OCI-LY7 (cell line): ENCODE data around the gene SEC24D. TPM values are rescaled to one million over a fixed set of nuclear protein-coding genes. Genes with fewer than 3 reads are reported as not detected.

ENCODE experiments used
- BruUV-seq: library from RNA; stranded (reverse); fragments of 400-500 nt; replicated peaks from 2 replicates; lab custom pipeline; 2021; lab: Mats Ljungman, UMichigan
- CTCF ChIA-PET: fragments of 300-600 bp; sonication (Branson Sonifier 250); formaldehyde crosslinking; loops from one replicate; lab custom pipeline; 2022; ENCODE audit warnings: antibody characterized with exemption; ENCODE audit not compliant: unreplicated experiment; lab: Charles Lee
- POLR2A ChIA-PET: fragments of 300-600 bp; sonication (Branson Sonifier 250); formaldehyde crosslinking; loops from one replicate; lab custom pipeline; 2022; ENCODE audit warnings: antibody characterized with exemption; lab: Charles Lee
- DNase-seq: peaks from one replicate; pipeline ENCODE4 v3.0.0-alpha.2; 2015; ENCODE audit warnings: low spot score
- H2AFZ ChIP-seq: fragments of 200-600 bp; sonication (generic), shearing (Covaris generic); 2 replicates; pipeline ENCODE4 v1.6.1; 2014; ENCODE audit warnings: mild to moderate bottlenecking, antibody characterized with exemption, low read length, moderate library complexity
- H3K27ac ChIP-seq: fragments of 200-600 bp; sonication (generic); 2 replicates; pipeline ENCODE4 v1.5.1; 2014; ENCODE audit warnings: mixed run types, low read depth, mild to moderate bottlenecking, moderate library complexity, low read length, inconsistent platforms; ENCODE audit not compliant: poor library complexity, severe bottlenecking
- H3K36me3 ChIP-seq: fragments of 200-600 bp; sonication (generic); 2 replicates; pipeline ENCODE4 v1.6.1; 2014; ENCODE audit warnings: mild to moderate bottlenecking, antibody characterized with exemption, low read length, moderate library complexity, mixed read lengths; ENCODE audit not compliant: insufficient read depth
- H3K4me1 ChIP-seq: fragments of 200-600 bp; sonication (generic); 2 replicates; pipeline ENCODE4 v1.5.1; 2014; ENCODE audit warnings: mild to moderate bottlenecking, low read length; ENCODE audit not compliant: insufficient read depth, poor library complexity, severe bottlenecking
- H3K4me2 ChIP-seq: fragments of 200-600 bp; sonication (generic); 2 replicates; pipeline ENCODE4 v1.6.1; 2014; ENCODE audit warnings: mild to moderate bottlenecking, low read length
- H3K4me3 ChIP-seq: fragments of 200-600 bp; sonication (generic); 2 replicates; pipeline ENCODE4 v1.5.1; 2014; ENCODE audit warnings: mild to moderate bottlenecking, low read depth, low read length; ENCODE audit not compliant: poor library complexity, severe bottlenecking
- H3K79me2 ChIP-seq: fragments of 200-600 bp; sonication (generic); 2 replicates; pipeline ENCODE4 v1.6.1; 2016; ENCODE audit warnings: low read depth, mild to moderate bottlenecking, low read length, moderate library complexity, mixed read lengths; ENCODE audit not compliant: insufficient read depth
- H3K9me2 ChIP-seq: fragments of 200-600 bp; sonication (generic); 2 replicates; pipeline ENCODE4 v1.6.1; 2016; ENCODE audit warnings: mild to moderate bottlenecking, low read length, mixed read lengths; ENCODE audit not compliant: insufficient read depth
- H3K9me3 ChIP-seq: fragments of 200-600 bp; sonication (generic); 2 replicates; pipeline ENCODE4 v1.6.1; 2014; ENCODE audit warnings: mild to moderate bottlenecking, mixed run types, low read length, mixed read lengths
- H4K20me1 ChIP-seq: fragments of 200-600 bp; sonication (generic); 2 replicates; pipeline ENCODE4 v1.6.1; 2014; ENCODE audit warnings: mild to moderate bottlenecking, antibody characterized with exemption, low read length, moderate library complexity, mixed read lengths; ENCODE audit not compliant: insufficient read depth
- EZH2phosphoT487 ChIP-seq: fragments of 200-600 bp; sonication (generic); IDR thresholded peaks from 2 replicates; pipeline ENCODE4 v1.6.1; 2018; ENCODE audit warnings: low read depth, borderline replicate concordance, mild to moderate bottlenecking, mixed run types, antibody characterized with exemption, low read length, moderate library complexity, mixed read lengths
- intact Hi-C: fragments of 100-400 bp; cut with micrococcal nuclease; formaldehyde crosslinking; loops from one replicate; pipeline ENCODE4 v1.10.0; 2022; ENCODE audit not compliant: unreplicated experiment
- total RNA-seq, 2 experiments: library from RNA; depleted of rRNA in 1 of 2; stranded (reverse); fragments of >200 nt in 1 of 2; shearing (Covaris generic) in 1 of 2; gene quantifications; 2 replicates each; pipeline ENCODE4 v1.2.3, GENCODE V29; 2014 to 2022
- TF ChIP-seq, protein P1 (sequence below): fragments of 200-600 bp; sonication (generic); conservative IDR thresholded peaks from 2 replicates; pipeline ENCODE4 v1.5.1; 2014; ENCODE audit warnings: mild to moderate bottlenecking, antibody characterized with exemption, low read length, moderate library complexity, mixed read lengths

The SEC24D gene
- total RNA-seq, 2 experiments from 2014 or later: 15.1 to 56.1 TPM

- BruUV-seq: no TSS peak
- Histone ChIP-seq H3K27ac (no peak overlapping the region), H3K4me3 (peak overlapping the region; percentile 97), H3K4me1 (peaks cover 31% of the 10 kb centered on the region), H4K20me1 (no peaks in the 10 kb centered on the region), H3K9me3 (no peaks in the 10 kb centered on the region), H3K79me2 (peaks cover 22% of the 10 kb centered on the region; the same call in 1 of the 2 replicates), H3K36me3 (peaks cover 33% of the 10 kb centered on the region), H3K9me2 (no peaks in the 10 kb centered on the region), H3K4me2 (peak overlapping the region; percentile 97), H2AFZ (no peak overlapping the region; the same call in 1 of the 2 replicates)
- TF ChIP-seq, protein P1, sequence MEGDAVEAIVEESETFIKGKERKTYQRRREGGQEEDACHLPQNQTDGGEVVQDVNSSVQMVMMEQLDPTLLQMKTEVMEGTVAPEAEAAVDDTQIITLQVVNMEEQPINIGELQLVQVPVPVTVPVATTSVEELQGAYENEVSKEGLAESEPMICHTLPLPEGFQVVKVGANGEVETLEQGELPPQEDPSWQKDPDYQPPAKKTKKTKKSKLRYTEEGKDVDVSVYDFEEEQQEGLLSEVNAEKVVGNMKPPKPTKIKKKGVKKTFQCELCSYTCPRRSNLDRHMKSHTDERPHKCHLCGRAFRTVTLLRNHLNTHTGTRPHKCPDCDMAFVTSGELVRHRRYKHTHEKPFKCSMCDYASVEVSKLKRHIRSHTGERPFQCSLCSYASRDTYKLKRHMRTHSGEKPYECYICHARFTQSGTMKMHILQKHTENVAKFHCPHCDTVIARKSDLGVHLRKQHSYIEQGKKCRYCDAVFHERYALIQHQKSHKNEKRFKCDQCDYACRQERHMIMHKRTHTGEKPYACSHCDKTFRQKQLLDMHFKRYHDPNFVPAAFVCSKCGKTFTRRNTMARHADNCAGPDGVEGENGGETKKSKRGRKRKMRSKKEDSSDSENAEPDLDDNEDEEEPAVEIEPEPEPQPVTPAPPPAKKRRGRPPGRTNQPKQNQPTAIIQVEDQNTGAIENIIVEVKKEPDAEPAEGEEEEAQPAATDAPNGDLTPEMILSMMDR: no peak
- TF ChIP-seq EZH2phosphoT487: no peak
- ChIA-PET CTCF (interaction anchor here (1.1 kb wide), 1 partner anchor 9 kb away, joined by 3 read pairs; no protein-coding TSS in a partner anchor), POLR2A (interaction anchor here (0.8 to 1.4 kb wide), 3 partner anchors 11 to 15 kb away, joined by 3 to 4 read pairs (median 3); no protein-coding TSS in a partner anchor)
- intact Hi-C loops: no loop called here
- no peak for DNase-seq
These were observed 1.9 kb downstream of the SEC24D start for GRCh38 chr4:118834070-118834469.

DNA sequence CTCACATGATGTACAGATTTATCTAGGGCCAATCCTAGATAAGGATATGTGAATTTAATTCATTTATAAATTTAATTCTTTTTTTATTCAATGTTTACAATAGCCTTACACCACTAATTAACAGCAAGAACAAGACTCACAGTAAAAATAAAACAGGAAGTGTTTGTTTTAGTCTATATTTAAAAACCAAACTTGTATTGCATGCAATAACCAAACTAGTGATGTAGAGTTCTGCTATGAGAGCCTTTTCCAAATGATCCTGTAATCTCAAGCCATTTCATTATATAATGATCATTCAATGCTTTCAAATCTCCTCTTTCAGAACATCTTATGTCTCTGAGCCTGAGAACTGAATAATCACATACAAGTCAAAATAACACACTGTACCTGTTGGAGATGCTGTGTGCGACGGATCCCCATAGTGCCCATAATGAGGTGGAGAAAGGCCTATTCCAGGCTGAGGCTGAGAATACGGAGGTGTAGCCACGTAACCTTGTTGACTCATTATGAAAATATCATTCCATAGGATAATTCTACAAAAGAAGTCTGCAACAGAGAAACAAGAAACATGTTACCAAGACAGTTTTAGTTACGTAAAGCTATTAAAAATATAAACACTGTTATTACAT lies 2.6 kb downstream of the SEC24D start:
- intact Hi-C loops: no loop called here
- POLR2A ChIA-PET: interaction anchor here (1.4 kb wide), 1 partner anchor 11 kb away, joined by 3 read pairs; no protein-coding TSS in a partner anchor
- Histone ChIP-seq H3K4me3 (no peak overlapping the region), H3K9me3 (no peaks in the 10 kb centered on the region), H3K36me3 (peaks cover 40% of the 10 kb centered on the region), H3K9me2 (no peaks in the 10 kb centered on the region), H4K20me1 (no peaks in the 10 kb centered on the region), H2AFZ (no peak overlapping the region), H3K79me2 (peaks cover 22% of the 10 kb centered on the region; the same call in 1 of the 2 replicates), H3K4me1 (peaks cover 28% of the 10 kb centered on the region), H3K4me2 (0 out of 2 replicates have a peak overlapping the region, but pooled peaks have one; percentile 97), H3K27ac (no peak overlapping the region)
- CTCF ChIA-PET: interaction anchor here (1.1 kb wide), 1 partner anchor 8 kb away, joined by 3 read pairs; no protein-coding TSS in a partner anchor
- TF ChIP-seq EZH2phosphoT487: no peak
- TF ChIP-seq, protein P1: no peak
- no peak for DNase-seq
- no TSS peak for BruUV-seq
